Lower lobe of right lung (tissue), 2 donors: Measurements from ENCODE around the gene CCDC61. TPM values are rescaled to one million over a fixed set of nuclear protein-coding genes. Genes with fewer than 3 reads are reported as not detected.

Experiments
- ATAC-seq, 2 donors: fragments of 200-7000 bp; cut with Tn5 transposase; one replicate each; pipeline ENCODE4 v1.9.1; 2020 to 2022; ENCODE audit warnings: mild to moderate bottlenecking in 2 of 2, moderate library complexity in 2 of 2
- DNase-seq: peaks from one replicate; pipeline ENCODE4 v3.0.0-alpha.2; 2020
- H3K27ac ChIP-seq: fragments of 200-600 bp; one replicate; pipeline ENCODE4 v1.8.0; 2022
- H3K27me3 ChIP-seq: fragments of 200-600 bp; one replicate; pipeline ENCODE4 v1.8.0; 2022; ENCODE audit warnings: low read depth
- H3K36me3 ChIP-seq: fragments of 200-600 bp; one replicate; pipeline ENCODE4 v1.8.0; 2022; ENCODE audit warnings: mild to moderate bottlenecking
- H3K4me1 ChIP-seq: fragments of 200-600 bp; one replicate; pipeline ENCODE4 v1.8.0; 2022
- H3K4me3 ChIP-seq: fragments of 200-600 bp; one replicate; pipeline ENCODE4 v1.8.0; 2022; ENCODE audit warnings: mild to moderate bottlenecking
- H3K9me3 ChIP-seq: fragments of 200-600 bp; one replicate; pipeline ENCODE4 v1.8.0; 2022
- intact Hi-C: fragments of 100-400 bp; cut with DNase I; formaldehyde crosslinking; loops from one replicate; pipeline ENCODE4 v1.11.0; 2022
- total RNA-seq: library from RNA; stranded (reverse); fragmentation: NEBNext Ultra II Directional; extraction: Animal tissue kit (Norgen Biotek cat#: 25700); gene quantifications from one replicate; pipeline ENCODE4 v1.2.1, GENCODE V29; 2021
- TF ChIP-seq, protein P1 (sequence below): fragments of 200-600 bp; IDR thresholded peaks from one replicate; pipeline ENCODE4 v1.8.0; 2022; ENCODE audit warnings: antibody characterized with exemption, mild to moderate bottlenecking
- donor health status: DM: no; HTN: yes; CAD: no; lungs with severe emphysema.

Gene CCDC61
- total RNA-seq, 1 donor from 2014 or later: 16.3 TPM

- Histone ChIP-seq H3K27ac (no peak overlapping the region), H3K9me3 (no peaks in the 10 kb centered on the region), H3K27me3 (no peaks in the 10 kb centered on the region), H3K36me3 (peaks cover 11% of the 10 kb centered on the region), H3K4me3 (no peak overlapping the region), H3K4me1 (peaks cover 10% of the 10 kb centered on the region)
- DNase-seq (no peak), ATAC-seq (no peak)
- TF ChIP-seq, protein P1, sequence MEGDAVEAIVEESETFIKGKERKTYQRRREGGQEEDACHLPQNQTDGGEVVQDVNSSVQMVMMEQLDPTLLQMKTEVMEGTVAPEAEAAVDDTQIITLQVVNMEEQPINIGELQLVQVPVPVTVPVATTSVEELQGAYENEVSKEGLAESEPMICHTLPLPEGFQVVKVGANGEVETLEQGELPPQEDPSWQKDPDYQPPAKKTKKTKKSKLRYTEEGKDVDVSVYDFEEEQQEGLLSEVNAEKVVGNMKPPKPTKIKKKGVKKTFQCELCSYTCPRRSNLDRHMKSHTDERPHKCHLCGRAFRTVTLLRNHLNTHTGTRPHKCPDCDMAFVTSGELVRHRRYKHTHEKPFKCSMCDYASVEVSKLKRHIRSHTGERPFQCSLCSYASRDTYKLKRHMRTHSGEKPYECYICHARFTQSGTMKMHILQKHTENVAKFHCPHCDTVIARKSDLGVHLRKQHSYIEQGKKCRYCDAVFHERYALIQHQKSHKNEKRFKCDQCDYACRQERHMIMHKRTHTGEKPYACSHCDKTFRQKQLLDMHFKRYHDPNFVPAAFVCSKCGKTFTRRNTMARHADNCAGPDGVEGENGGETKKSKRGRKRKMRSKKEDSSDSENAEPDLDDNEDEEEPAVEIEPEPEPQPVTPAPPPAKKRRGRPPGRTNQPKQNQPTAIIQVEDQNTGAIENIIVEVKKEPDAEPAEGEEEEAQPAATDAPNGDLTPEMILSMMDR: no peak
- intact Hi-C loops: no loop called here
Observed at GRCh38 chr19:45999653-46000121, 4.4 kb downstream of the CCDC61 start.

DNA sequence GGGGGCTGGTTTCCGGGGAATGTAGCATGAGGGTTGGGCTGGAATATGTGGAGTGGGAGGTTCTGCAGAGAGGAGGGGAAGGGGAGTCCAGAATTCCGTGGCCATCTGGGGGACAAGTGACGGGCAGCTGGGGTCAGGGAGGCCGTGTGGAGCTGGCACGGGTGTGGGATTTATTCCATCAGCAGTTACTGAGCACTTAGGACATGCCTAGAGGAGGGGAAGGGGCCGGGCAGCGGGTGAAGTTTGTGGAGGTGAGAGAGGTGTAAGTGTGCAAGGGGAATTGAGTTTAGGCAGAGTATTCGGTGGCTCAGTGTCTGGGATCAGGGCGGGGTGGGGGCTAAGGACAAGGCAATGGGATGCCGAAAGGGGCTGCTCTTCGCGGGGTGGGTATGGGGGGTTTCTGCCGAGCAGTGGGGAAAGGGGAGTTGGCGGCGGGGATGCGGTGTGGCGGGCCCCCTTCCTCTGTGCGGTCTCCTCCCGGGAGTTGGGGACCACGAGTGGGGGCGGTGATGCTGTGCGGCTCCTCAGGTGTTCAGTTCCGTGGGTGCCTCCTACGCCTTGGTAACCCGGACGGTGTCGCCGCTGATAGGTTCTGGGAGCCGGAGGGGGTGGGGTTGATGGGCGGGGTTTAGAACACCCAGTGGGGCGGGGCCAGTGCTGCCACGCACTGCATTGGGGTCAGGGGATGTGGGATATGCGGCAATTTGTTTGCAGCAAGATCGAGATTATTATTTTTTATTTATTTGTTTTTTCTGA is 5.4 kb downstream of the CCDC61 start:
- DNase-seq (peak; percentile 75), ATAC-seq (peak; percentile 82 to 88)
- H3K27me3 ChIP-seq: no peaks in the 10 kb centered on the region
- TF ChIP-seq, protein P1: no peak
- H3K4me1 ChIP-seq: peaks cover 9% of the 10 kb centered on the region
- peaks cover 11% of the 10 kb centered on the region for H3K36me3 ChIP-seq
- intact Hi-C loops: no loop called here
- H3K27ac ChIP-seq: no peak overlapping the region
- H3K4me3 ChIP-seq: peak overlapping the region; percentile 21
- no peaks in the 10 kb centered on the region for H3K9me3 ChIP-seq

GRCh38 chr19:46002678-46003275 is 7.5 kb downstream of the CCDC61 start:
- Histone ChIP-seq H3K27me3 (no peaks in the 10 kb centered on the region), H3K4me3 (no peak overlapping the region), H3K4me1 (no peaks in the 10 kb centered on the region), H3K27ac (no peak overlapping the region), H3K36me3 (peaks cover 23% of the 10 kb centered on the region), H3K9me3 (no peaks in the 10 kb centered on the region)
- TF ChIP-seq, protein P1: no peak
- DNase-seq (no peak), ATAC-seq (no peak)
- intact Hi-C loops: no loop called here

- ATAC-seq (no peak), DNase-seq (no peak)
- no peaks in the 10 kb centered on the region for H3K4me1 ChIP-seq
- TF ChIP-seq, protein P1: no peak
- H3K9me3 ChIP-seq: no peaks in the 10 kb centered on the region
- no peaks in the 10 kb centered on the region for H3K27me3 ChIP-seq
- peaks cover 38% of the 10 kb centered on the region for H3K36me3 ChIP-seq
- intact Hi-C loops: no loop called here
- no peak overlapping the region for H3K4me3 ChIP-seq
- H3K27ac ChIP-seq: no peak overlapping the region
Observed at GRCh38 chr19:46006411-46006810, 11.1 kb downstream of the CCDC61 start.

- TF ChIP-seq, protein P1: peak; percentile 84
- H3K27me3 ChIP-seq: peaks cover 15% of the 10 kb centered on the region
- H3K9me3 ChIP-seq: no peaks in the 10 kb centered on the region
- H3K4me1 ChIP-seq: peaks cover 4% of the 10 kb centered on the region
- intact Hi-C loops: no loop called here
- peak; percentile 83 to 86 for ATAC-seq
- H3K4me3 ChIP-seq: no peak overlapping the region
- H3K36me3 ChIP-seq: peaks cover 34% of the 10 kb centered on the region
- no peak overlapping the region for H3K27ac ChIP-seq
- peak; percentile 81 for DNase-seq
Observed at GRCh38 chr19:46009530-46010510, 14.6 kb downstream of the CCDC61 start.
